Measurements from ENCODE around the gene PTPRG. TPM values are rescaled to one million over a fixed set of nuclear protein-coding genes. Genes with fewer than 3 reads are reported as not detected.

PTPRG gene
- polyA plus RNA-seq, 3 donors: not detected

- Histone ChIP-seq H3K36me3 (replicated peaks in 1 of 2; ENCODE audit: control insufficient read depth in 1 of 2, insufficient read depth in 2 of 2, low read length in 2 of 2) (no peaks in the 10 kb centered on the region), H3K27me3 (ENCODE audit: control insufficient read depth in 2 of 2, insufficient read depth in 2 of 2, low read length in 2 of 2) (no peaks in the 10 kb centered on the region), H3K4me1 (ENCODE audit: control insufficient read depth in 1 of 2, insufficient read depth in 2 of 2, low read length in 2 of 2) (no peaks in the 10 kb centered on the region), H4K20me1 (ENCODE audit: insufficient read depth, low read length) (no peaks in the 10 kb centered on the region), H3K4me2 (replicated peaks; ENCODE audit: extremely low read depth, low read length, poor library complexity, severe bottlenecking) (no peak overlapping the region), H3K27ac (ENCODE audit: low read depth in 1 of 2, low read length in 2 of 2) (no peak overlapping the region), H3K9me3 (replicated peaks in 1 of 2; ENCODE audit: control insufficient read depth in 1 of 2, insufficient read depth in 1 of 2, low read length in 2 of 2) (peaks cover 0 to 3% of the 10 kb centered on the region in 2 donors), H3K79me2 (ENCODE audit: insufficient read depth, low read length) (no peaks in the 10 kb centered on the region), H3K9ac (ENCODE audit: insufficient read depth, low read length, poor library complexity, severe bottlenecking) (no peak overlapping the region), H3K4me3 (replicated peaks in 1 of 3; ENCODE audit: low read depth in 2 of 3, low read length in 3 of 3) (no peak overlapping the region), H2AFZ (ENCODE audit: insufficient read depth, low read depth, low read length, poor library complexity, severe bottlenecking) (no peak overlapping the region)
- H3K36me3 Mint-ChIP-seq: no peaks in the 10 kb centered on the region
- TF ChIP-seq, protein P1, sequence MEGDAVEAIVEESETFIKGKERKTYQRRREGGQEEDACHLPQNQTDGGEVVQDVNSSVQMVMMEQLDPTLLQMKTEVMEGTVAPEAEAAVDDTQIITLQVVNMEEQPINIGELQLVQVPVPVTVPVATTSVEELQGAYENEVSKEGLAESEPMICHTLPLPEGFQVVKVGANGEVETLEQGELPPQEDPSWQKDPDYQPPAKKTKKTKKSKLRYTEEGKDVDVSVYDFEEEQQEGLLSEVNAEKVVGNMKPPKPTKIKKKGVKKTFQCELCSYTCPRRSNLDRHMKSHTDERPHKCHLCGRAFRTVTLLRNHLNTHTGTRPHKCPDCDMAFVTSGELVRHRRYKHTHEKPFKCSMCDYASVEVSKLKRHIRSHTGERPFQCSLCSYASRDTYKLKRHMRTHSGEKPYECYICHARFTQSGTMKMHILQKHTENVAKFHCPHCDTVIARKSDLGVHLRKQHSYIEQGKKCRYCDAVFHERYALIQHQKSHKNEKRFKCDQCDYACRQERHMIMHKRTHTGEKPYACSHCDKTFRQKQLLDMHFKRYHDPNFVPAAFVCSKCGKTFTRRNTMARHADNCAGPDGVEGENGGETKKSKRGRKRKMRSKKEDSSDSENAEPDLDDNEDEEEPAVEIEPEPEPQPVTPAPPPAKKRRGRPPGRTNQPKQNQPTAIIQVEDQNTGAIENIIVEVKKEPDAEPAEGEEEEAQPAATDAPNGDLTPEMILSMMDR (IDR thresholded peaks at IDR 0.05): no peak
- no CpG with 5 or more reads among the region's 4 CpGs for WGBS (ENCODE audit: insufficient coverage)
- no peak overlapping the region for H3K27ac Mint-ChIP-seq
- no peak overlapping the region for H3K4me3 Mint-ChIP-seq
- H3K9me3 Mint-ChIP-seq: peaks cover 0 to 10% (median 3%) of the 10 kb centered on the region in 7 donors
- intact Hi-C loops (cut with micrococcal nuclease): no loop called here
- DNase-seq: no peak
- peaks cover 0 to 2% (median 0%) of the 10 kb centered on the region in 3 donors for H3K27me3 Mint-ChIP-seq (ENCODE audit: low read depth in 3 of 3)
- no peaks in the 10 kb centered on the region for H3K4me1 Mint-ChIP-seq
Observed at GRCh38 chr3:62169906-62170660, 608.7 kb downstream of the PTPRG start.

DNA sequence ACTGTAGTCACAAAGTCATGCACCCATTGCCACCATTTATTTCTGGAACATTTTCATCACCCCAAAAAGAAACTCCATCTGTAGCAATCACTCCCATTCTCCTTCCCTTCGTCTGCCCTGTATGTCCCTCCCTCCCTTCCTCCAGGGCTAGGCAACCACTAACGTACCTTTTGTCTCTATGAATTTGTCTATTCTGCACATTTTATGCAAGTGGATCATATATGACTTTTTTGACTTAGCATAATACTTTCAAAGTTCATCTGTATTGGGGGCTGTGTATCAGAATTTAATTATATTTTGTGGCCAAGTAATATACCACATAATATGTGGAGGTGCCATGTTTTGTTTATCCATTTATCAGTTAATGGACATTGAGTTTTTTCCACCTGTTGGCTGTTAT, 610.4 kb downstream of the PTPRG start:
- Mint-ChIP-seq H3K4me3 (no peak overlapping the region), H3K4me1 (no peaks in the 10 kb centered on the region), H3K27ac (no peak overlapping the region), H3K27me3 (ENCODE audit: low read depth in 3 of 3) (peaks cover 0 to 2% (median 0%) of the 10 kb centered on the region in 3 donors), H3K36me3 (no peaks in the 10 kb centered on the region), H3K9me3 (peaks cover 0 to 10% (median 3%) of the 10 kb centered on the region in 7 donors)
- intact Hi-C loops (cut with micrococcal nuclease): no loop called here
- no peak for DNase-seq
- Histone ChIP-seq H3K27ac (ENCODE audit: low read depth in 1 of 2, low read length in 2 of 2) (no peak overlapping the region), H3K4me3 (replicated peaks in 1 of 3; ENCODE audit: low read depth in 2 of 3, low read length in 3 of 3) (no peak overlapping the region), H3K27me3 (ENCODE audit: control insufficient read depth in 2 of 2, insufficient read depth in 2 of 2, low read length in 2 of 2) (no peaks in the 10 kb centered on the region), H3K4me1 (ENCODE audit: control insufficient read depth in 1 of 2, insufficient read depth in 2 of 2, low read length in 2 of 2) (no peaks in the 10 kb centered on the region), H3K79me2 (ENCODE audit: insufficient read depth, low read length) (no peaks in the 10 kb centered on the region), H3K9me3 (replicated peaks in 1 of 2; ENCODE audit: control insufficient read depth in 1 of 2, insufficient read depth in 1 of 2, low read length in 2 of 2) (peaks cover 0 to 3% of the 10 kb centered on the region in 2 donors), H3K9ac (ENCODE audit: insufficient read depth, low read length, poor library complexity, severe bottlenecking) (no peak overlapping the region), H3K36me3 (replicated peaks in 1 of 2; ENCODE audit: control insufficient read depth in 1 of 2, insufficient read depth in 2 of 2, low read length in 2 of 2) (no peaks in the 10 kb centered on the region), H4K20me1 (ENCODE audit: insufficient read depth, low read length) (no peaks in the 10 kb centered on the region), H2AFZ (ENCODE audit: insufficient read depth, low read depth, low read length, poor library complexity, severe bottlenecking) (no peak overlapping the region), H3K4me2 (replicated peaks; ENCODE audit: extremely low read depth, low read length, poor library complexity, severe bottlenecking) (no peak overlapping the region)
- WGBS (ENCODE audit: insufficient coverage): 80% methylated on average over 1 of the region's 2 CpGs
- TF ChIP-seq, protein P1 (IDR thresholded peaks at IDR 0.05): no peak
